Mesothelial cell of epicardium (in vitro differentiated cells): ENCODE results near the gene TRIM43B. TPM values are rescaled to one million over a fixed set of nuclear protein-coding genes. Genes with fewer than 3 reads are reported as not detected.
"Not testable (repeated sequence)": the region's sequence is repeated elsewhere in the genome, so short reads cannot be mapped to it uniquely, and the experiment has no call there.

Experiments used
- DNase-seq, 2 experiments: peaks; one replicate each; pipeline ENCODE4 v3.0.0; 2021; ENCODE audit warnings: low spot score in 2 of 2; ENCODE audit not compliant: unreplicated experiment in 2 of 2
- H3K27ac Mint-ChIP-seq: 2 replicates; pipeline ENCODE4 v1.8.0; 2021; ENCODE audit warnings: mixed read lengths
- H3K27me3 Mint-ChIP-seq: 2 replicates; pipeline ENCODE4 v1.8.0; 2021; ENCODE audit warnings: low read depth, mixed read lengths
- H3K36me3 Mint-ChIP-seq: 2 replicates; pipeline ENCODE4 v1.8.0; 2021; ENCODE audit warnings: mixed read lengths
- H3K4me1 Mint-ChIP-seq: 2 replicates; pipeline ENCODE4 v1.8.0; 2021; ENCODE audit warnings: mixed read lengths
- H3K4me3 Mint-ChIP-seq: 2 replicates; pipeline ENCODE4 v1.8.0; 2021; ENCODE audit warnings: mild to moderate bottlenecking, moderate library complexity, mixed read lengths
- H3K9me3 Mint-ChIP-seq: 2 replicates; pipeline ENCODE4 v1.8.0; 2021; ENCODE audit warnings: mixed read lengths
- total RNA-seq: library from RNA; stranded (reverse); gene quantifications from 3 replicates; pipeline ENCODE4 v1.2.1, GENCODE V29; 2021
- TF ChIP-seq, protein P1 (sequence below): fragments of 200-600 bp; sonication (generic); IDR thresholded peaks from one replicate; pipeline ENCODE4 v1.5.0; 2021; ENCODE audit warnings: antibody characterized with exemption; ENCODE audit not compliant: unreplicated experiment

TRIM43B gene
- not detected in 3 replicates for total RNA-seq

DNA sequence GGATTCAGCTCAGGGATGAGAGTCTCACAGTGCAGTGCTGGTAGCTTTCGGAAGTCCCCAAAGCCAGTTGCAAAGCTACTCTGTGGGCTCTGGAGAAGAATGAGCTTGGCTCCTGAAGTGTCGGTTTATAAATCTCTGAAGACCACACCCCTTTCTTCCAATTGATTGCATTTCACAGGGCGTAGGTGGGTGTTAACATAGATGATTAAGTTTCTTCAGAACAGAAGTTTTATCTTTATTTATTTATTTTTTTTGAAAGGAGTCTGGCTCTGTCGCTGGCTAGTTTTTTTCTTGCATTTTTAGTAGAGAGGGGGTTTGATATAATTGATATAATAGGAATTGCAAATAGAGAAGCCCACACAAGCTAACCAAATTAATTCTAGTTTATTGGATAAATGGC lies at the start of gene TRIM43B:
Gene TRIM43B (minus strand): TSS at position 101 of the 400 bp plus-strand sequence. CDS start 2,040 bp downstream, outside the sequence.
- not testable (repeated sequence) for H3K9me3 Mint-ChIP-seq, H3K4me3 Mint-ChIP-seq, H3K4me1 Mint-ChIP-seq, H3K27ac Mint-ChIP-seq, H3K36me3 Mint-ChIP-seq, DNase-seq, H3K27me3 Mint-ChIP-seq

DNA sequence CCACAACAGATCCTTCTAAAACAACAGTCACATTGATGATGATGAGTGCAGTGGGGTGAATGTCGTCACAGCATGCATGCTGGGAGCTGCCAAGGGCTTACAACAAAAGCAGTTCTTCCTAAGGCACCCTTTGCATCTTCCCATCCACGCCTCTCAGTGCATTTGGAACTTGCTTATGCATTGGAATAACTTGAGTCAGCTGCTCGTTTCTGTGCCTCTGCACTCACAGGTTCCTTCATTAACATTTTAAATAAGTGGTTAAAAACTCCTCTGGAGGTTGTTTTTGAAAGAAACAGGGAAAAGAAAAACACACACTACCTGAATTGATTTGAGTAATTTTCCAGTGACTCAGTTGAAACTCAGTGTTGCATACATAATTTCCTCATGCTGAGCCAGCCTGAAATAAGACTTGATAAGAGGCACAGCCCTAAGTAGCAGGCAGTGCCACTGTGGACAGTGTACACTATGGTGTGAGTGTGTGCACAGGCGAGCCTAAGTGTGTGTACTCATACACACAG lies 46.8 kb upstream of the TRIM43B start:
- H3K27me3 Mint-ChIP-seq = peaks cover 20% of the 10 kb centered on the region
- TF ChIP-seq, protein P1, sequence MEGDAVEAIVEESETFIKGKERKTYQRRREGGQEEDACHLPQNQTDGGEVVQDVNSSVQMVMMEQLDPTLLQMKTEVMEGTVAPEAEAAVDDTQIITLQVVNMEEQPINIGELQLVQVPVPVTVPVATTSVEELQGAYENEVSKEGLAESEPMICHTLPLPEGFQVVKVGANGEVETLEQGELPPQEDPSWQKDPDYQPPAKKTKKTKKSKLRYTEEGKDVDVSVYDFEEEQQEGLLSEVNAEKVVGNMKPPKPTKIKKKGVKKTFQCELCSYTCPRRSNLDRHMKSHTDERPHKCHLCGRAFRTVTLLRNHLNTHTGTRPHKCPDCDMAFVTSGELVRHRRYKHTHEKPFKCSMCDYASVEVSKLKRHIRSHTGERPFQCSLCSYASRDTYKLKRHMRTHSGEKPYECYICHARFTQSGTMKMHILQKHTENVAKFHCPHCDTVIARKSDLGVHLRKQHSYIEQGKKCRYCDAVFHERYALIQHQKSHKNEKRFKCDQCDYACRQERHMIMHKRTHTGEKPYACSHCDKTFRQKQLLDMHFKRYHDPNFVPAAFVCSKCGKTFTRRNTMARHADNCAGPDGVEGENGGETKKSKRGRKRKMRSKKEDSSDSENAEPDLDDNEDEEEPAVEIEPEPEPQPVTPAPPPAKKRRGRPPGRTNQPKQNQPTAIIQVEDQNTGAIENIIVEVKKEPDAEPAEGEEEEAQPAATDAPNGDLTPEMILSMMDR = no peak

DNA sequence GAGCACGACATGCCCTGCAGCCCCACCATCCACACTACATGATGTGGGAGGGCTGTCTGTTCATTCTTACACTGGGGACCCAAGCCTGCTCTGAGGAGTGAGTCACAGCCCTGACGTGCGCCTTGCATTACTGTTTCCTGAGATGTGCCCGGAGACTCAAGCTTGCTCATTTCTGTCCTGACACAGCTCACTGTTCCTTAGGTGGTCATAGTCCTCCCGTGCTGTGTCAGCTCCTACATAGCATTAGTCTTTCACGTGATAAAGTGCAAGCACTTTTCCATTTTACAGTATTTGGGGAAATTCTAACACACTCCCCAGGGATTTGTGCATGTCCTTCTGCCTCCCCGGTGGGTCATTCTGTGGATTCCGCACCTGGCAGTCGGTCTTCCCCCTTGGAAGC lies 46.2 kb upstream of the TRIM43B start:
- no peak overlapping the region for H3K27ac Mint-ChIP-seq
- DNase-seq = no peak
- TF ChIP-seq, protein P1 = no peak
- H3K9me3 Mint-ChIP-seq = no peaks in the 10 kb centered on the region
- H3K4me1 Mint-ChIP-seq = no peaks in the 10 kb centered on the region
- no peaks in the 10 kb centered on the region for H3K36me3 Mint-ChIP-seq
- H3K27me3 Mint-ChIP-seq = peaks cover 15% of the 10 kb centered on the region
- H3K4me3 Mint-ChIP-seq = no peak overlapping the region

More for the DNA sequence above, 46.8 kb upstream of the TRIM43B start:
- H3K36me3 Mint-ChIP-seq = no peaks in the 10 kb centered on the region
- DNase-seq = no peak
- no peak overlapping the region for H3K27ac Mint-ChIP-seq
- no peaks in the 10 kb centered on the region for H3K9me3 Mint-ChIP-seq
- H3K4me1 Mint-ChIP-seq = no peaks in the 10 kb centered on the region
- no peak overlapping the region for H3K4me3 Mint-ChIP-seq

DNA sequence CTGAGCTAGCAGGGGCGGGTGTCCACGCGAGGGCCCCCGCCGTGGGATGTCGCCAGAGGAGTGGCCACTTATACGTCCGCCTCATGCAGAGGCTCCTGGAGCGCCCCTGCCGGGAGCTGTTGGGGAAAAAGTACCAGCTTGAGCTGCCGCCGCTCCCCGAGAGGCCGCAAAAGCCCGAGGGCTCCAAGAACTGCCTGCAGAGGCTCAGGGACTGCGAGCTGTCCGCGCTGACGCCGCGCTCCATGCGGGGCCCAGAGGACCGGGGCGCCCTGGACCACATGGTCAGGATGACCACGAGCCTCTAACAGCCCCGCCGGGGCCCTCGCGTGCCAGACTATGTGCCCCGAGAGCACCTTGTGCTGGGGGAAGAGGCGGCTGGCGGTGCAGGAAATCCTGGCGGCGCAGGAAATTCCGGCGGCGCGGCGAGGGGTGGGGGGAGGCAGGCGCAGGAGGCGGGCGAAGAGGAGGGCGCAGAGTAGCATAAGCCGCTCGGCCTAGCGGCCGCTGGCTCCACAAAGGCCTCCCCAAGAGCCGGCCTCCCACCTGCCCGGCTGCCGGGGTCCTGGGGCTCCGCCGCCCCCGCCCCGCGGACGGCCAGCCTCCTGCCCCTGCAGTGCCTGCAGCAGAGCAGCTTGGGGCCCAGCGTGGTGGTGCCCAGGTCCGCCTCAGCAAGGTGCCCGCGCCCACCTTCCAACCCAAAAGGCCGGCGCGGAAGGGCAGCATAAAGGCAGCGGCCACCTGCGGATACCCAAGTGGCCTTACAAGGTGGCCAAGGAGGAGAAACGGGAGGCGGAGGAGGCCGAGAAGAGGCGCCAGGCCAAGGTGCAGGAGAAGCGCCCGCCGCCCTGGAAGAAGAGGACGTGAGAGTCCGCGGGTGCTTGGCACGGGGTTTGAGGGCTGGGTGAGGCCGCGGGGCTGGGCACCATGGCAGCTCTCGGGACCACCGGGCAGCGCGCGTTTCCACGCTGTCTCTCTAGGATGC lies 42.1 kb upstream of the TRIM43B start:
- no peak for DNase-seq
- Mint-ChIP-seq H3K9me3 (no peaks in the 10 kb centered on the region), H3K4me3 (no peak overlapping the region), H3K36me3 (no peaks in the 10 kb centered on the region), H3K27me3 (peaks cover 5% of the 10 kb centered on the region), H3K27ac (no peak overlapping the region), H3K4me1 (no peaks in the 10 kb centered on the region)
- TF ChIP-seq, protein P1 = no peak

DNA sequence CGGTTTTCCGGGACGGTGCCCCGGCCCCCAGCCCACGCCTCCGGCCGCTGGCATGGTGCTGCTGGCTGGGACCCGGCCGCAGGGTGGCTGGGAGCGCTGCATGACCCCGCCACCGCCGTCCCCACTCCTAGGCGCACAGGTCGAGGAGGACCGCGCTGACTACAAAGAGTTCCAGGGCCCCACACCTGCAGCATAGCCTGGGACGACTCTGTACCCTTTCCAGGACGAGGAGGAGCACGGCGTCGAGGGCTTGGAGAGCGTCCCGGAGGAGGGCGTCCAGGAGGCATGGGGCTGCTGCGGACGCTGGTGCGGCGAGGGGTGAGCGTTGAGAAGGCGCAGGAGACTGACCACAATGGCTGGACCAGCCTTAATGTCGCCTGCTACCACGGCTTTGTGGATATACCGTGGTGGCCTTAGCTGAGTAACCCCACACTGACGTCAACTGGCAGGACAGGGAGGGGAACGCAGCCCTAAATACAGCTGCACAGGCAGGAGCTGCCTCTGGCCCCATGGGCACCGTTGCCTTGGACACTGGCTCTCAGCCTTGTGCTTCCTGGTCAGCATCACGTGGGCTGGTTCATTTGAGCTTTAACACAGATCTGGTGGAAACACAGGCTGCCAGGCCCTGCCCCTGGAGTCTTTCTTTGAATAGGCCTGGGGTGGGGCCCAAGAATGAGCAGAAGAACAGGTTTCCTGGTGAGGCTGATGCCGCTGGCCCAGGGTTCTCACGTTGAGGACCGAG lies 40.9 kb upstream of the TRIM43B start:
- TF ChIP-seq, protein P1 = no peak
- Mint-ChIP-seq H3K9me3 (no peaks in the 10 kb centered on the region), H3K27ac (no peak overlapping the region), H3K4me3 (no peak overlapping the region), H3K4me1 (no peaks in the 10 kb centered on the region), H3K36me3 (no peaks in the 10 kb centered on the region), H3K27me3 (peaks cover 6% of the 10 kb centered on the region)
- no peak for DNase-seq
